OCI-LY7 (cell line): ENCODE data around the gene LRRC47. TPM values are rescaled to one million over a fixed set of nuclear protein-coding genes. Genes with fewer than 3 reads are reported as not detected.

Source experiments
- BruUV-seq: library from RNA; stranded (reverse); fragments of 400-500 nt; replicated peaks from 2 replicates; lab custom pipeline; 2021; lab: Mats Ljungman, UMichigan
- CTCF ChIA-PET: fragments of 300-600 bp; sonication (Branson Sonifier 250); formaldehyde crosslinking; loops from one replicate; lab custom pipeline; 2022; ENCODE audit warnings: antibody characterized with exemption; ENCODE audit not compliant: unreplicated experiment; lab: Charles Lee
- POLR2A ChIA-PET: fragments of 300-600 bp; sonication (Branson Sonifier 250); formaldehyde crosslinking; loops from one replicate; lab custom pipeline; 2022; ENCODE audit warnings: antibody characterized with exemption; lab: Charles Lee
- DNase-seq: peaks from one replicate; pipeline ENCODE4 v3.0.0-alpha.2; 2015; ENCODE audit warnings: low spot score
- H2AFZ ChIP-seq: fragments of 200-600 bp; sonication (generic), shearing (Covaris generic); 2 replicates; pipeline ENCODE4 v1.6.1; 2014; ENCODE audit warnings: mild to moderate bottlenecking, antibody characterized with exemption, low read length, moderate library complexity
- H3K27ac ChIP-seq: fragments of 200-600 bp; sonication (generic); 2 replicates; pipeline ENCODE4 v1.5.1; 2014; ENCODE audit warnings: mixed run types, low read depth, mild to moderate bottlenecking, moderate library complexity, low read length, inconsistent platforms; ENCODE audit not compliant: poor library complexity, severe bottlenecking
- H3K36me3 ChIP-seq: fragments of 200-600 bp; sonication (generic); 2 replicates; pipeline ENCODE4 v1.6.1; 2014; ENCODE audit warnings: mild to moderate bottlenecking, antibody characterized with exemption, low read length, moderate library complexity, mixed read lengths; ENCODE audit not compliant: insufficient read depth
- H3K4me1 ChIP-seq: fragments of 200-600 bp; sonication (generic); 2 replicates; pipeline ENCODE4 v1.5.1; 2014; ENCODE audit warnings: mild to moderate bottlenecking, low read length; ENCODE audit not compliant: insufficient read depth, poor library complexity, severe bottlenecking
- H3K4me2 ChIP-seq: fragments of 200-600 bp; sonication (generic); 2 replicates; pipeline ENCODE4 v1.6.1; 2014; ENCODE audit warnings: mild to moderate bottlenecking, low read length
- H3K4me3 ChIP-seq: fragments of 200-600 bp; sonication (generic); 2 replicates; pipeline ENCODE4 v1.5.1; 2014; ENCODE audit warnings: mild to moderate bottlenecking, low read depth, low read length; ENCODE audit not compliant: poor library complexity, severe bottlenecking
- H3K79me2 ChIP-seq: fragments of 200-600 bp; sonication (generic); 2 replicates; pipeline ENCODE4 v1.6.1; 2016; ENCODE audit warnings: low read depth, mild to moderate bottlenecking, low read length, moderate library complexity, mixed read lengths; ENCODE audit not compliant: insufficient read depth
- H3K9me2 ChIP-seq: fragments of 200-600 bp; sonication (generic); 2 replicates; pipeline ENCODE4 v1.6.1; 2016; ENCODE audit warnings: mild to moderate bottlenecking, low read length, mixed read lengths; ENCODE audit not compliant: insufficient read depth
- H3K9me3 ChIP-seq: fragments of 200-600 bp; sonication (generic); 2 replicates; pipeline ENCODE4 v1.6.1; 2014; ENCODE audit warnings: mild to moderate bottlenecking, mixed run types, low read length, mixed read lengths
- H4K20me1 ChIP-seq: fragments of 200-600 bp; sonication (generic); 2 replicates; pipeline ENCODE4 v1.6.1; 2014; ENCODE audit warnings: mild to moderate bottlenecking, antibody characterized with exemption, low read length, moderate library complexity, mixed read lengths; ENCODE audit not compliant: insufficient read depth
- EZH2phosphoT487 ChIP-seq: fragments of 200-600 bp; sonication (generic); IDR thresholded peaks from 2 replicates; pipeline ENCODE4 v1.6.1; 2018; ENCODE audit warnings: low read depth, borderline replicate concordance, mild to moderate bottlenecking, mixed run types, antibody characterized with exemption, low read length, moderate library complexity, mixed read lengths
- intact Hi-C: fragments of 100-400 bp; cut with micrococcal nuclease; formaldehyde crosslinking; loops from one replicate; pipeline ENCODE4 v1.10.0; 2022; ENCODE audit not compliant: unreplicated experiment
- total RNA-seq, 2 experiments: library from RNA; depleted of rRNA in 1 of 2; stranded (reverse); fragments of >200 nt in 1 of 2; shearing (Covaris generic) in 1 of 2; gene quantifications; 2 replicates each; pipeline ENCODE4 v1.2.3, GENCODE V29; 2014 to 2022
- TF ChIP-seq, protein P1 (sequence below): fragments of 200-600 bp; sonication (generic); conservative IDR thresholded peaks from 2 replicates; pipeline ENCODE4 v1.5.1; 2014; ENCODE audit warnings: mild to moderate bottlenecking, antibody characterized with exemption, low read length, moderate library complexity, mixed read lengths

Gene LRRC47
- total RNA-seq, 2 experiments from 2014 or later = 36.4 to 49.1 TPM

DNA sequence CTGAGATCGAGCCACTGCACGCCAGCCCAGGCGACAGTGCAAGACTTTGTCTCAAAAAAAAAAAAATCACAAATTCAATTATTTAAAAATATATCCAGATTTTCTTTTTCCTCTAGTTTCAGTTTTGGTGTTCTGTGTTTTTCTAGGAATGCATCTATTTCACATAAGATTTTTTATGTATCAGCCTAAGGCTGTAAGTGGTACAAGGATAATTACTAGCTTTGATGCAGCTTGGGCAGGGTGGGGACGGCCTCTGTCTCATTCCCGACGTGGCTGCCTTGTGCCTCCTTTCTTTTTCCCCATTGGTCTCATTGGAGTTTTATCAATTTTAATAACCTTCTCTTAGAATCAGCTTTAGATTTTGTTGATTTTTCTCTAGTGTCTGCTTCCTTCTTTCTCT lies 37.1 kb downstream of the LRRC47 start:
- Histone ChIP-seq H3K4me1 (no peaks in the 10 kb centered on the region), H4K20me1 (no peaks in the 10 kb centered on the region), H3K9me3 (no peaks in the 10 kb centered on the region), H2AFZ (no peak overlapping the region), H3K4me2 (no peak overlapping the region), H3K36me3 (no peaks in the 10 kb centered on the region), H3K9me2 (no peaks in the 10 kb centered on the region), H3K4me3 (no peak overlapping the region), H3K27ac (no peak overlapping the region), H3K79me2 (no peaks in the 10 kb centered on the region)
- TF ChIP-seq, protein P1, sequence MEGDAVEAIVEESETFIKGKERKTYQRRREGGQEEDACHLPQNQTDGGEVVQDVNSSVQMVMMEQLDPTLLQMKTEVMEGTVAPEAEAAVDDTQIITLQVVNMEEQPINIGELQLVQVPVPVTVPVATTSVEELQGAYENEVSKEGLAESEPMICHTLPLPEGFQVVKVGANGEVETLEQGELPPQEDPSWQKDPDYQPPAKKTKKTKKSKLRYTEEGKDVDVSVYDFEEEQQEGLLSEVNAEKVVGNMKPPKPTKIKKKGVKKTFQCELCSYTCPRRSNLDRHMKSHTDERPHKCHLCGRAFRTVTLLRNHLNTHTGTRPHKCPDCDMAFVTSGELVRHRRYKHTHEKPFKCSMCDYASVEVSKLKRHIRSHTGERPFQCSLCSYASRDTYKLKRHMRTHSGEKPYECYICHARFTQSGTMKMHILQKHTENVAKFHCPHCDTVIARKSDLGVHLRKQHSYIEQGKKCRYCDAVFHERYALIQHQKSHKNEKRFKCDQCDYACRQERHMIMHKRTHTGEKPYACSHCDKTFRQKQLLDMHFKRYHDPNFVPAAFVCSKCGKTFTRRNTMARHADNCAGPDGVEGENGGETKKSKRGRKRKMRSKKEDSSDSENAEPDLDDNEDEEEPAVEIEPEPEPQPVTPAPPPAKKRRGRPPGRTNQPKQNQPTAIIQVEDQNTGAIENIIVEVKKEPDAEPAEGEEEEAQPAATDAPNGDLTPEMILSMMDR = no peak
- no peak for TF ChIP-seq EZH2phosphoT487
- CTCF ChIA-PET = no interaction called here
- no TSS peak for BruUV-seq
- no peak for DNase-seq
- intact Hi-C loops = no loop called here
- POLR2A ChIA-PET = no interaction called here

DNA sequence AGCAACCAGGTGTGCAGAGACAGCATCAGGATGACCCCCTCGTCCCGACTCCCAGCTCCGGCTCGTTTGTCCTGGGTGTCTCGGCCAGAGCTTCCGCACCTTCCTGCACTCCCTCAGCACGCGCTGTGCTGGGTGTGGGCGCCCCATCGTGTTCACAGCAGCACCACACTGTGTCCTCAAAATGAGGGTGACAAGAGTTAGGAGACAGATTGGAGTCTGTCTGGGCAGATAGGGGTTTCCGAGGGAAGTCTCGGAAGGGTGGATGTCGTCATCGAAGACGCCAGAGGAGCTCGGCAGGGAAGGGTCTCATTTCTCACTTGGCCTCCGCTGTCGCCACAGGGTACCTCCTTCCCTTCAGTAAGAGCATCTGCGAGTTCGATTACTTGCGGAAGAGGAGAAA lies 39.9 kb downstream of the LRRC47 start:
- intact Hi-C loops = no loop called here
- H3K4me1 ChIP-seq = no peaks in the 10 kb centered on the region
- no peaks in the 10 kb centered on the region for H4K20me1 ChIP-seq
- TF ChIP-seq, protein P1 = no peak
- TF ChIP-seq EZH2phosphoT487 = no peak
- no peaks in the 10 kb centered on the region for H3K9me2 ChIP-seq
- H3K4me3 ChIP-seq = no peak overlapping the region
- DNase-seq = no peak
- no peak overlapping the region for H2AFZ ChIP-seq
- H3K36me3 ChIP-seq = no peaks in the 10 kb centered on the region
- ChIA-PET CTCF (no interaction called here), POLR2A (no interaction called here)
- no peak overlapping the region for H3K4me2 ChIP-seq
- no peaks in the 10 kb centered on the region for H3K9me3 ChIP-seq
- no peaks in the 10 kb centered on the region for H3K79me2 ChIP-seq
- no TSS peak for BruUV-seq
- no peak overlapping the region for H3K27ac ChIP-seq

DNA sequence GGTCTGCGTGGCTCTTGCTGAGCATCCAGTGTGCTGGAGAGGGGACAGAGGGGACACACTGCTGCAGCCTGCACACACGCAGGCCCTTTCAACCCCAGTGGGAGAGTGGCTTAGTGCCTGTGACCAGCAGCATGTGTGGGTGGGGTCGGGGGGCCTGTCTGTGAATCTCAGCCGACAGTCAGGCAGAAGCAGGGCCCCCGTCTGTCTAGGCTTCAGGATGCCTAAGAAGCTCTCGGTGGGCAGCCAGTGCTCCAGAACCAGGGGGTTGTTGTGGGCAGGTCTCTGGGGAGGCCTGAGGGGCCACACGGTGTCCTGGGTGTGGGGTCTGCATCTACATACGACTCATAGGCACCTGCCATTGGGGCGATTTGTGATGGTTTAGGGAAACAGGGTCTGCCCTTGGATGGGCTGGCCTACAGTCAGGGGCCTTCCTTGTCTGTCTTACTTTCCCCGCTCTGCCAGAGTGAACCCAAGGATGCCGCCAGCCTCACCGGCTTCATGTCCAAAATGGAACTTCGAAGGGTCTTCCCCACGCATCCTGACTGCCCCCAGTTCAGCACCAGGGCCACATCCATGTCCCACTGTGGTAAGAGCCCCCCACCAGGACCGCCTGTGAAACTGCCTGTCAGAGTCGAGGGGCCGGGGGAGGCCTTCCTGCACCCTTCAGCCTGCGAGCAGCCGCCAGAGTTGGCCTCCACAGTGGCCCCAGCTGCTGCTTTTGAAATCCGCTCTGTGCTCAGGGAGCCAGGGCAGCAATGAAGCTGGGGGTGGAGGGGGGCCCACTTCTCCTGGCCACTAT lies 42.4 kb downstream of the LRRC47 start:
- no peak for DNase-seq
- BruUV-seq = no TSS peak
- ChIA-PET POLR2A (no interaction called here), CTCF (no interaction called here)
- intact Hi-C loops = no loop called here
- Histone ChIP-seq H3K36me3 (no peaks in the 10 kb centered on the region), H3K4me2 (no peak overlapping the region), H2AFZ (no peak overlapping the region), H3K9me3 (no peaks in the 10 kb centered on the region), H4K20me1 (no peaks in the 10 kb centered on the region), H3K9me2 (no peaks in the 10 kb centered on the region), H3K4me3 (no peak overlapping the region), H3K27ac (no peak overlapping the region), H3K79me2 (no peaks in the 10 kb centered on the region), H3K4me1 (no peaks in the 10 kb centered on the region)
- no peak for TF ChIP-seq EZH2phosphoT487
- TF ChIP-seq, protein P1 = no peak
